GM20431 (cell line): ENCODE data around the gene OLFM1.
"Not testable (repeated sequence)": the region's sequence is repeated elsewhere in the genome, so short reads cannot be mapped to it uniquely, and the experiment has no call there.

Experiments used
- in situ Hi-C: fragments of 300-500 bp; cut with MseI, MboI; formaldehyde crosslinking; loops from one replicate; pipeline ENCODE4 v1.15.0; 2020; ENCODE audit warnings: low sequenced_read_pairs; ENCODE audit not compliant: unreplicated experiment

OLFM1 gene

DNA sequence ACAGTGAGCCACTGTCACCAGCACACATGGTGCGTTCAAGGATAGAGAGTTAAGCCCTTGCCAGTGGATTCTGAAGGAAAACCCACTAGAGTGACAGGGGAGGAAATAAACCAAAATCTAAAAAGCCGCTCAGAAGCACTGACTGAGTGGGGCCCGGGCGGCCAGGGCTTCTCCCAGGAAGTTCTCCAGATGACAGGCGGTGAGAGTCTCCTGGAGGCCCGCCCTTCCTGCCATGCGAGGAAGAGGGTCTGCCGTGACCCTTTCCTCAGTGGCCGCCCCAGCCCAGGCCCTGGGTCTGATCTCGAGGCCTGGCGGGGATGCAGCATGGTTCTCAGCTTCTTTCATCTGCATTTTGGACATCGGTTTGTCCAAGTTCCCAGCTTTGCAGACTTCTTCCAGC, 14.9 kb downstream of the OLFM1 start:
- in situ Hi-C loops: no loop called here

DNA sequence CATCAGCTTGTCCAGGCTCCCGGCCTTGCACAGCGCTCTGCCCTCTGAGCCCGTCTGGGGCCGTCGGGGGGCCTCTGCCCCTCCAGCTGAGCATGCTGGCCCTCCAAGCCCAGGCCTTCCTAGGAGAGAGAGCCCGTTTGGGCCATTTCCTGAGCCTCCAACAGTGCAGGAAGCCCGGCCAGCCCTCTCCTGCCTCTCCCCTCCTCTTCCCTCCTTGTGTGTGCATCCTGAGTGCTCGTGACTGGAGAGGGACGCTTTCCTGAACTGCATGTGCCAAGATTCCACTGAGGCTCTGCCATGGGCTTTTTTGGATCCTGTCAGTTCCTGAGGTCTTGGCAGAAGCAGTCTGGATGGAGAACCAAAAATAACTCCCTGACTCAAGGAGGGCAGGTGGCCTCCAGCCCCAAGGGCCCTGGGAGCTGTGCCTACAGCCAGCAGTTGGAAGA, 15.6 kb downstream of the OLFM1 start:
- in situ Hi-C loops: no loop called here

DNA sequence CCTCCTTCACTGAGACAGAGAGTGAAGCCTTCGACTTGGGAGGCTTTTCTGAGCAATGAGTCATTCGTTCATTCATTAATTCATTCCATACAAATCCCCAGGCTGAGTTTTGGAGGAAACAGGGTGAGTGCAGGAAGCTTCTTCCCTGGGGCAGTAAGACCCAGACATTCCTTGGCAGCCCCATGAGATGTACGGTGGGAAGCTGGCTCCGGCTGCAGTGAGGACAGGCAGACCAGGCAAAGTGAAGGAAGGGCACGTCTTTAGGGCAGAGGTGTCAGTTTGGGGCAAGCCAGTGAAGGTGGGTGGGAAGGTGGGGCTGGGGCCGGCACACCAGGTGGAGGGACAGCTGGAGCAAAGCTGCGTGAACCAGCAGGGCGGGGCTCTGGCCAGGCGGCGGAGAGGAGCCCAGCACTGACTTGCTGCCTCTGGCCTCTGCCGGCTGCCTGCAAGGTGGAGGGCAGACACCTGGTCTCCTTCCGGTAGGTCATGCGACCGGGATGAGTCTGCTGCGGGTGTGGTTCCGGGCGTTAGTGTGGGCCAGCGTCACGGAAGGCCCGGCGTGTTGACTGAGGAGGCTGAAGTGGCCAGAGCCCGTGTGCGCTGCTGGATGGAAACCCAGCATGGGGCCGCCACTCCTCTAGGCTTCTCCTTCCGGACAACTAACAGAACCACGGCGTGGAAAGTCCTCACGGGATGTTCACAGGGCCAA, 16.6 kb downstream of the OLFM1 start:
- in situ Hi-C loops: no loop called here

DNA sequence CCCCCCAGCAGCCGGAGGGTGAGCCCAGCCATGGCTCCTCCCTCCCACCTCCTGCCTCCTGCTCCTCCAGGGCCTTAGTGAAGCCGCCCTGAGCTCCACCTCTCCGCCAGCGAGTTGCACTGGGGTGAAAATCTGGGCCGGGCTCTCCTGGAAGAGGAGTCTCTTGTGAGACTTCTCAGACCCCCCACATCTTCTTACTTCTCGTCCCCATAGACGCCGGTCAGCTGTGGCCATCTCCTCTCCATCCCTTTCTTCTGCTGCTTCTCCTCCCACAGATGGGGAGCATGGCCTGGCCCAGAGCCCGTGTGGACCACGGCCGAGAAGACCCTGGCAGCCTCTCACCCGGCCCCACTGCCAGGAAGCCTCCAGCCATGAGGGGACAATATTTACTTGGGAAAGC, 17.3 kb downstream of the OLFM1 start:
- in situ Hi-C loops: no loop called here

DNA sequence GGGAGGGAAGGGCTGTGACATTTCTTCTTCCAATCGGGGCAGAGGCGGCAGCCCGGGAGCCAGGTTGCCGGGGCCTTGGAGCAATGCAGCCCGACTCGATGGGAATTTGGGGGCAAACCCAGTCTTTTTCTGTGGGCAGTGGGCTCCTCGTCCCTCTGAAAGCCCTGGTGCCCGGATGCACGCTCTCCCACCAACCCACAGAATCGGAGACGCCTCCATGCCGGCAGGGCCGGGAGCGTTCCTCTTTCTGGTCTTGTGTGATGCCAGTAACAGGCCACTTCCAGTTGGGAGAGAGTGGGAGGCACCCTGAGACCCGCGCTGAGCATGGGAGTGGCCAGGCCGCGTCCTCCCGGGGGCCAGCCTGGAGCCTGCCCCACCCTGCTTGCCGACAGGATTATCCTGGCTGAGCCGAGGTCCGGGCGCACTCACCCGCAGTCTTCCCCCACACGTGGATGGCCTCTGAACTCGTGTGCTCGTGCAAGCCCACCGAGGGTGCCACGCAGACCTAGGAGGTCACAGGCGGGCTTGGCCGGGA, 17.8 kb downstream of the OLFM1 start:
- in situ Hi-C loops: no loop called here

DNA sequence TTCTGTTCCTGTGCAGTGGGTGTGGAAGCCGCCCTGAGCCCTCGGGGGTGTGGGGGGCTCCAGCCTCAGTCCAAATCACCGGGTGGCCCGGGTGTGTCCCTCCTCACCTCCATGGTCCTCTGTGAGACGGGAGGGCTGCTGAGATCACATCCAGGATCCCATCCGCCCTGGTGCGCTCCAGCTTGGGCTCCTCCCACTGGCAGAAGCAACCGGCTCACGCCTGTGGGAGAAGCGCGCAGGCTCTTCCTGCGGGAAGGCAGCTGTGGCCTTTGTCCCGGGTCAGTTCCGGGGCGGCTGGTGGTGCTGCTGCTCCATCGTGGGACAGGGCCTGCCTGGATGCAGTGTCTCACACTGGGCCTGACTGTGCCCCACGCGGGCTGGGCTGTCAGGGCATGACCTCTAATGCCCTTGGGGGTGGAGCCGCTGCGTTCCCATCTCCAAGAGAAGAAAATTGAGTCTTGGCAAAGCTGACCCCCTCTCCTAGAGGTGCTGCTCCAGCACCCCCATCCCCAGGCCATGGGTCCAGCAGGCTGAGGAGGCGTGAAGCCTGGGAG, 18.5 kb downstream of the OLFM1 start:
- in situ Hi-C loops: no loop called here

DNA sequence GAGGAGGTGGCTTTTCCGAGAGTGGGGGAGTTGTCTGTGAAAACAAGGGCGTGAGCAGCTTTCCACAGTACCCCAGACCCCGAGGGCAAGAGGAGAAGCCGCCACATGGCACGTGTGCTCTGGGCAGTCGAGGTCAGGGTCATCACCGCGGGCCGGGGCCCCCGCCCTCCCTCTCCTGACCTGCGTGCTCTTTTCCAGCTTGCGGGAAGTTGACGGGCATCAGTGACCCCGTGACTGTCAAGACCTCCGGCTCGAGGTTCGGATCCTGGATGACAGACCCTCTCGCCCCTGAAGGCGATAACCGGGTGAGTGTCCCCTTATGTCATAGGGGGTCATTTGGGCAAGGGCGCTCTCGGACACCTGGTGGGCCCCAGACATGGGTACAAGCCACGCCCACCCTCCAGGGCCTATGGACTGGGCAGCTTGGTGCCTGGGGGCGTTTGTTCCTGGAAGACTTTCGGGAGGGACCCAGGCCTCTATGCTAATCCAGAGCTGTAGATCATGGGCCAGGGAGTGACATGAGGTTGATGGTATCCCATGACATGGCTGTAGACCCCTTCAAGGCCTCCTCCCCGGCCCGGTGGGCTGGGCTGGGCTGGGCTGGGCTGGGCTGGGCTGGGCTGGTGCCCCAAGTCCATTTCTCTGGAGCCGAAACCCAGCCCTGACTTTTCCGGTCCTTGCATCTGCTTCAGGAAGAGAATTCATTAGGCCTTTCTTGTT, 19.2 kb downstream of the OLFM1 start:
- in situ Hi-C loops: no loop called here

DNA sequence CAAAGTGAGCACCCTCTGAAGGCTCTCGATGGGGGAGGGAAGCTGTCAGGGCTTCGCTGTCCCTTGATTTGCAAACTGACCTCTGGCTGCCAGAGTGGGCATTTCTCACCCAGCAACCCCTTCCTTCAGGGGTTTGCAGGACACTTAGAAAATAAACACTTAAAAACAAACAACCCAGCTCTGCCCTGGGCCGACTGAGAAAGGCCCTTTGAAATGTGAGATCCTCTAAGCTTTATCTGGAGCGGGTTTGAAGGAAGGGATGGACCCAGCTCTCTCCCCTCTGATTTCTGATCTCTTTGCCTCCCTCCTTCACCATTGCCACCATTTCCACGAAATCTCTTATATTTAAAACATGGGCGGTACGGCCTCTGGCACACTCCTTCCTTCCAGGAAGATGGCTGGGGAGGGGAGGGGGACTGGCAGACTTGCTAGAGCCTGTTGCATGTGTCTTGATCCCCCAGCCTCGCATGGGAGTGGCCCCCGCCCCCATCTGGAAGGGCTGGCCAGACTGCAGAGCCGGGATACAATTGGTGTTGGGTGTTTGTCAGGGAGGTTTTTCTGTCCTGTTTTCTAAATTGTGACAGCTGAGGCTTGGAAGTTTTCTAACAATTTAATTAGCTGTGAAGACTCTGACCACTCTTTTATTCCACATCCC, 20.2 kb downstream of the OLFM1 start:
- in situ Hi-C loops: no loop called here

DNA sequence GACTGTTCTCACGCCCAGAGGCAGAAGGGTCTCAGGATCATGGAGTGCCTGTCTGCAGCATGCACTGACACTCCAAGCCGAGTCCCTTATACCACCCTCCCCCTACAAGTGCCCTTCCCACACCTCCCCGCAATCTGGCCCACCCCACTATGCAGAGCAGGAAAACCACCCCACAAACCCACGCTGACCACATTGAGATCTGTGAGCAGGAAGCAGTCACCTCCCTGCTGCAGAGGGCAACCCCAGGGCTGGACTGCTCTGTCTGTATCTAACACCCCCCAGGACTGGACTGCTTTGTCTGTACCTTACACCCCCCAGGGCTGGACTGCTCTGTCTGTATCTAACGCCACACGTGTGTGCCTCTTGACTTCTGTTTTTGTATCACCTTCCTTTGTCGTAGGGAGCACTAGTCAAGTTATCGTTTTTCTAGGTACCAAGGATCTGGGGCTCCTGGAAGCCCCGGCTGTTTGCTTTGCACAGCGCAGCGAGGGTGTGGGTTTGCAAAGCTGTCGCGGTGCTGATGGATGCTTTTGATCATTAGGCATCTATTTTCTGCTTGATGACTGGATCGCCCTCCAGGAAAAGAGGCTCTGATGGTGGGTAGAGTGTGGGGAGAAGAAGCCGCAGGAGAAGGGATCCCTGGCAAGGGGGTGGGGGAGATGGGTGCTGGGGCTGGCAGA, 21.5 kb downstream of the OLFM1 start:
- in situ Hi-C loops: no loop called here

DNA sequence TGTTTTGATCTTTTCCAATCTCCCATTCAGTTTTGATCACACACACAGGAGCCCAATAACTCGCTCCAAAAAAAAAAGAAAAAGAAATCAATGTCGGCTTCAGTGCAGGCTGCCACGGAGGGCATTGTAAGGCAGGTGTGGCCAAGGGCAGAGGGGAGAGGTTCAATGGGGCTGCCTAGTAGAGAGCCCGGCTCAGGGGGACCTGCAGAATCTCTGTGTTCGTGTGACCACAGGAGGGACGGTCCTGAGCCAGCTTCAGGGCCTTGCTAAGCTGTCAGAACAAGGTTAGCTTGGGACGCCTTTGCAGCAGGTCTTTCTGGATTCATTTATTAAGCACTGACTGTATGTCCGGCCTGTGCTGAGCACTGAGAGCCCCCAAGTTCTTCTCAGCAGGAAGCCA, 22.2 kb downstream of the OLFM1 start:
- in situ Hi-C loops: no loop called here

DNA sequence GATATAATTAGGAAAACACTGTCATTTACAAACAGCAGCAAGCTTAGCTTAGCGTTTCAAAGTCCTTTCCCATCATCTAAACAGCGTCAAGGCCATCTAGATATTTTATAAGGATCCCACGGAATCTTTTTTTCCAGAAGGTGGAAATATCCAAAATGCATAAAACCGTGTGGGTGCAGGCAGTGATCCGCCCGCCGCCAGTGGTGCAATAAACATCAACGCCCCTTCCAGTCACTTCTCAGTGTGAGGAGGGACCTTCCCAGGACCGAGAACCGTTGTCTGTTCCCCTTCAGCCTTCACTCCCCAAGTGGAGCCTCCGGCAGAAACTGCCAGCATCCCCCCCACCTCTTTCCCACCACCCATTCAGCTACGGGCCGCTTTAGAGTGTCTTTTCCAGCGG, 22.9 kb downstream of the OLFM1 start:
- in situ Hi-C loops: no loop called here

DNA sequence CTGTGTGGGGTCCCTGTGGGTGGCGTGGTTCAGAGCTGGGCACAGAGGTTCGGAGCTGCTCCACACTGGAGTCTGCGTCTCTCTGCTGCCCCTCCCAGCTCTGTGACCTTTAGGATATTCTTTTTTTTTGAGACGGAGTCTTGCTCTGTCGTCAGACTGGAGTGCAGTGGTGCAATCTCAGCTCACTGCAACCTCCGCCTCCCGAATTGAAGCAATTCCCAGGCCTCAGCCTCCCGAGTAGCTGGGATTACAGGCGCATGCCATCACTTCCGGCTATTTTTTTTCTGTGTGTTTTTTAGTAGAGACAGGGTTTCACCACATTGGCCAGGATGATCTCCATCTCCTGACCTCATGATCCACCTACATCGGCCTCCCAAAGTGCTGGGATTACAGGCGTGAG, 24.1 kb downstream of the OLFM1 start:
- in situ Hi-C loops: not testable (repeated sequence)

DNA sequence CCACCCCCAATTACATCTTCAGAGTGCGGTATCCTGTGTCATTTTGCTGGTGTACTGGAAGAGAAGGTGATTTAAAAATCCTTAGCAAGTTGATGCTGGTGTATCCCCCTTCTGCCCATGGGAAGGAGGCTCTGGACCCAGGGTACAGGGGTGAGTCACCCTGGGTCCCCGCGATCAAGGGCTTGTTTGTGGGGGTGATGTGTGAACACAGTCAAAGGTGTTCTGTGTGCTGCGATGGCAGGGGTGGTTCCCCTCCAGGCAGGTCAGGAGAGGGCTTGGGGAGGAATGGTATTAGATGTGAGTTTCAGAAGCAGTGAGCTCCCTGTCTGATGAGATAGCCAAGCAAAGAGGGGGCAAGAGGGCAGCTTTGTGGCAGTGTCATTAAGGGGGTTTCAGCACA, 28.9 kb downstream of the OLFM1 start:
- in situ Hi-C loops: no loop called here

DNA sequence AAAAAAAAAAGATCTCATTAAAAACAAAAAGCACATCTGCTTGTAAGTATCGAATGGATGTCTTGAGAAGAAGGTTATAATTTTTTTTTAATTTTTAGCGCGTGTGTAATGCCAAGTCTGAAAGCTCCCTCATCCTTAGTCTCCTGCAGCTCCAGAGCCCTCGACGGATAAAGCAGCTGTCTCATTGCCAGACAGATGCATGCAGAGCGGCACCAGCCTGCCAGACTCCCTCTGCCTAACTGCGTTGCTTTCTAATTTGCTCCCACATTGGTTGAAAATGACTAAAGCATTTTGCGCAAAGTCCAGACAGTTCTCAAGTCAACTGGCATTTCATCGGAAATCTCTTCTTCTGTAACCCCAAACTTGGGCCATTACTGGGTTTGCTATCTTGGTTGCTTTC, 29.4 kb downstream of the OLFM1 start:
- in situ Hi-C loops: no loop called here

DNA sequence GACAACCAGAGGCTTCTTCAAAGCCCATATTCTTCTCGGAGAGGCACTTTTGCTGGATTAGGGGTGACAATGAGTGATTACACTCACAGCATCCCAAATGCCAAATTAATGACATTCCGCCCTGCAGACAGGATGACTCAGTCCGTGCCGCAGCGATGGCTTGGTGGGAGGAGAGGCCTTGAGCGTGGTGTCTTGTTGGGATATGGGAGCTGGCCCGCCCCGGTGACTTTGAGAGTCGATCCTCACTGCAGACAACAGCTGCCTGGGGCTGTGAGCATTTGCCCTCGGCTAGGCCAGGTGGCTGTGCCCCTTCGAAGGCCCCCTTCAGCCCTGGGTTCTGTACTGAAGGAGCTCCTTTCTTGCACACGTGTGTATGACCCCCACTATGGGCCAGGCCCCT, 29.8 kb downstream of the OLFM1 start:
- in situ Hi-C loops: no loop called here

DNA sequence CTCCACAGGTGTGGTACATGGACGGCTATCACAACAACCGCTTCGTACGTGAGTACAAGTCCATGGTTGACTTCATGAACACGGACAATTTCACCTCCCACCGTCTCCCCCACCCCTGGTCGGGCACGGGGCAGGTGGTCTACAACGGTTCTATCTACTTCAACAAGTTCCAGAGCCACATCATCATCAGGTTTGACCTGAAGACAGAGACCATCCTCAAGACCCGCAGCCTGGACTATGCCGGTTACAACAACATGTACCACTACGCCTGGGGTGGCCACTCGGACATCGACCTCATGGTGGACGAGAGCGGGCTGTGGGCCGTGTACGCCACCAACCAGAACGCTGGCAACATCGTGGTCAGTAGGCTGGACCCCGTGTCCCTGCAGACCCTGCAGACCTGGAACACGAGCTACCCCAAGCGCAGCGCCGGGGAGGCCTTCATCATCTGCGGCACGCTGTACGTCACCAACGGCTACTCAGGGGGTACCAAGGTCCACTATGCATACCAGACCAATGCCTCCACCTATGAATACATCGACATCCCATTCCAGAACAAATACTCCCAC, 32.1 kb downstream of the OLFM1 start:
- in situ Hi-C loops: no loop called here

DNA sequence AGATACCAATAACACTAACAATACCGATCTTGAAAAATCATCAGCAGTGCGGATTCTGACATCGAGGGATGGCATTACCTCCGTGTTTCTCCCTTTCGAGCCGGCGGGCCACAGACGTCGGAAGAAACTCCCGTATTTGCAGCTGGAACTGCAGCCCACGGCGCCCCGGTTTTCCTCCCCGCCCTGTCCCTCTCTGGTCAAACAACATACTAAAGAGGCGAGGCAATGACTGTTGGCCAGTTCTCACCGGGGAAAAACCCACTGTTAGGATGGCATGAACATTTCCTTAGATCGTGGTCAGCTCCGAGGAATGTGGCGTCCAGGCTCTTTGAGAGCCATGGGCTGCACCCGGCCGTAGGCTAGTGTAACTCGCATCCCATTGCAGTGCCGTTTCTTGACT, 32.8 kb downstream of the OLFM1 start:
- in situ Hi-C loops: no loop called here

DNA sequence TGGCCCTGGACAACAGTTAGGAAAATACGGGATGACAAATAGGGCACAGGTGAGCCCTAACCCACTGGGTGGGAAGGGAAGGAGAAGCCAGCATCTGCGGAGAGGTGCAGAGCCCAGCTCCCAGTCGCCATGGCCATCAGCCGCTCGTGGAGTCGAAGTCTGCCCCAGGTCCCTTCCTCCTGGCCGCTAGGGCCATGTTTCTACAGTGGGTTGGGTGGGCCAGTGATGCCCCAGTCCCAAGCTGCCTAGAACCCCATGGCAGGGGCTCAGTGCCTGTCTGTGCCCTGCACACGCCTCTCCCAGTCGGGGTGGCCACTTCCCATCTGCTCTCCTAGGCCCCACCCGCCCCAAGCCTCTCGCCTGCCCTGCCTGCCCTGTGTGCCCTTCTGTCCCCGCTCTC, 34.8 kb downstream of the OLFM1 start:
- in situ Hi-C loops: no loop called here

DNA sequence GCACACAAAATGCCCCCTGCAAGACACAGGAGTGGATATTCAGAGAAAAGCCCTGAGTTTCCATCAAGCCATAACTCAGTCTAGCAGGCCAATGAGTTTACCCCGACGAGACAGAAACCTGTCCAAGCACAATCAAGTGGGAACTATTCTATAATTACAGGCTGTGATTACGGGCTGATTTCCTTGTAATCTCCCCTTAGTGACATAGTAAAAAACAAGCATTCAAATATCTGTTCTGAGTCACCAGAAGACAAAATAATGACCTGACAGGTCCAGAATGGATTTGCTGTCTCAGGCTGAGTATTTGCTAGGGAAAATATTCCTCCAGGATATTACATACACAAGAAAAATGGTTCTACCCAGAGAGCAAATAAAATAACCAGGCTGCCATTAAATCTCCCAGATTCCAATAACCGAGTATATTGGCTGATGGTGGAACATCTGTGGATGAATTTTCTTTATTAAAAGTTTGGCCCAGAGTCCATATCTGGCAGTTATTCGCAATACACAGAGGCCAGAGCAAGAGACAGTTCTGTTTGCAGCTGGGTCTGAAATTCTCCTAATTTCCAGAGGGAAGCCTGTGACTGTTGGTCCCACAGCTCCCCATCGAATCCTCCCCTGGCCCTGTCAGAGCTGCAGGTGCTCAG, 35.8 kb downstream of the OLFM1 start:
- in situ Hi-C loops: no loop called here

DNA sequence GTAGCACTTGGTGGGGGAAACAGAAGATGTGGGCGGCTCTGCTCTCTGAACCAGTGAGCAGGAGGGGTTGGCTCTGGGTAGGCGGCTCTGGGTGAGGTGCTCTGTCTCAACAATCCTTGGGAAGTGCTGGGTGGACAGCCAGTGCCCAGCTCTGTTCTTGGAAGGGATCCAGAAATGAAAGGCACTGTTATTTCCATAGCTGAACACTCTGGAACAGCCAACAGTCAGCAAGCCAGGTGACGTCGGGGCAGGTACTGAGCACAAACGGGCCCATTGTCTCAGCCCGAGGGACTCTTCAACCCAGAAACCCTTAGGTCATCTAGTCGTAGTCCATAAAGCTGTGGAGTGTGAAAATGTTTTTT, 36.3 kb downstream of the OLFM1 start:
- in situ Hi-C loops: no loop called here
